ENCODE data around the gene CALR.

The CALR gene

DNA sequence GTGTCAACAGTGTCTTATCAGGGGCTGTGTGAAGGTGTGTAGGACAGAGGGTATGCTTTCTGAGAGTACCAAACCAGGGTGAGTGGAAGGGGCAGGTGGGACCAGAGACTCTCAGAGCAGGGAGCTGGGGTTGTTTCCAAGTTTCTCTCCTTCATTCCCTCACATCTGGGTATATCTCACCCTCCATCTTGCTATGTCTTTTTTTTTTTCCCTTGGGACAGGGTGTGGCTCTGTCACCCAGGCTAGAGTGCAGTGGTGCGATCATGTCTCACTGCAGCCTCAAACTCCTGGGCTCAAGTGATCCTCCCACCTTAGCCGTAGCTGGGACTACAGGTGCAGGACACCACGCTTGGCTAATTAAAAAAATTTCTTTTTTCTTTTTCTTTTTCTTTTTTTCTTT lies 41.6 kb downstream of the CALR start:
- no peak for DNase-seq (ENCODE audit: low read depth in 3 of 3)

DNA sequence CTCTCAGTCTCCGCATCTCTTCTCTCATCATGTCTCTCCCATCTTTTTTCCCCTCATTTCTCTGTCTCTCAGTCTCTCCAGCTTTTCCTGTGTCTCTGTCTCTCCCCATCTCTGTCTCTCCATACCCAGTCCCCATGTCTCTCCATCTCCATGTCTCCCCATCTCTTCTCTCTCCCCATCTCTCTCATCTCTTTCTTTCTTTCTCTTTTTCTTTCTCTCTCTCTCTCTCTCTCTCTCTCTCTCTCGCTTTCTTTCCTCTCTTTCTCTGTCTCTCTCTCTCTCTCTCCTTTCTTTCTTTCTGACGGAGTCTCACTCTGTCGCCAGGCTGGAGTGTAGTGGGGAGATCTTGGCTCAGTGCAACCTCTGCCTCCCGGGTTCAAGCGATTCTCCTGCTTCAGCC lies 44.2 kb downstream of the CALR start:
- no peak for DNase-seq (ENCODE audit: low read depth in 3 of 3)

DNA sequence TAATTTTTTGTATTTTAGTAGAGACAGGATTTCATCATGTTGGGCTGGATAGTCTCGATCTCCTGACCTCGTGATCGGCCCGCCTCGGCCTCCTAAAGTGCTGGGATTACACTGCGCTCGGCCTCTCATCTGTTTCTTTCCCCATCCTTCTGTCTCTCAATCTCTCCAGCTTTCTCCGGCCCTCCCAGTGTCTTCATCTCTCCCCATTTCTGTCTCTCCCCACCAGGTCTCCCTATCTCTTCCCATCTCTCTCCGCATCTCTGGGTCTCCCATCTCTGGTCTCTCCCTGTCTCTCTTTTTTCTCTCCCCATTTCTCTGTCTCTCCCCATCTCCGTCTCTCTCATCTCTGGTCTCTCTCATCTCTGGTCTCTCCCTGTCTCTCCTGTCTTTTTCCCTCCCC lies 44.7 kb downstream of the CALR start:
- DNase-seq (ENCODE audit: low read depth in 3 of 3): no peak

DNA sequence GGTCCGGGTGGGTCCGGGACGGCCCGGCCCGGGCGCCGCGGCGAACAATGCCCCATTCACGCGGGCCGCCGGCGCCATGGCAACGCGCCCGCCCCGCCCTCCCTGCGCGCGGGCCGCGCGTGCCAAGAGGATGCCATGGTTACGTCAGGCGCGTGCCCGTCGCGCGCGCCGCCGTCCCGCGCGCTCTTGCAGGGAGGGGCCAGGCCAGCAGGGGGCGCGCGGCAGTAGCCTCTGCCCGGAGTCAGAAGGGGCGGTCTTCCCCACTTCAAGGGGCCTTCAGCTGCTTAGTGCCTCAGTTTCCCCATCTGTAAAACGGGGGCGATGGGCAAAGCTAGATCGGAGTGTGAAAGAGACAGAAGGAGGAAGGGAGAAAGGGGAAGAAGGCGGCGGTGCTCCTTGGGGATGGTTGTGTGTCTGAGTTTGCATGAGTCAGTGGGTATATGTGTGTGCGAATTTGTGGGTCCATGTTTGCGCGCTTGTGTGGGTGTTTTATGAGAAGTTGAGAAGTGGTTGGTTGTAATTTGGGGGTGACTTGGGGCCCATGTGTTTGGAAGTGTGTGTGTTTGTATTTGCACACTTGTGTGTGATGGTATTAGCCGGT lies 45.2 kb downstream of the CALR start:
- peak; percentile 67 to 78 (median 75) for DNase-seq (ENCODE audit: low read depth in 3 of 3)

DNA sequence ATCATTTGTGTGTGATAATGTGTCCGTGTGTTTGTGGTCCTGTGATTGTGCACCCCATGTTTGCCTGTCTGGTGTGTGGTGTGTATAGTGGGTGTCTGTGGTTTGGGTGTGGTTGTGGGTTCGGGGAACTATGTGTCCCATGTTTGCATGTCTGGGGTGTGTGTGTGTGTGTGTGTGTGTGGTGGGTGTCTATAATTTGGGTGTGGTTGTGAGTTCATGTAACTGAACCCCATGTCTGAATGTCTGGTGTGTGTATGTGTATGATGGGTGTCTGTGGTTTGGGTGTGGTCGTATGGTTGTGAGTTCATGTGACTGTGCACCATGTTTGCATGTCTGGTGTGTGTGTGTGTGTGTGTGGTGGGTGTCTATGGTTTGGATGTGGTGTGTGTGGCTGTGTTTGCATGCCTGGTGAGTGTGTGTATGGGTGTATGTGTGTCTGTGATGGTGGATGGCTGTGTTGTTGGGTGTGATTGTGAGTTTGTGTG lies 45.8 kb downstream of the CALR start:
- no peak for DNase-seq (ENCODE audit: low read depth in 3 of 3)

DNA sequence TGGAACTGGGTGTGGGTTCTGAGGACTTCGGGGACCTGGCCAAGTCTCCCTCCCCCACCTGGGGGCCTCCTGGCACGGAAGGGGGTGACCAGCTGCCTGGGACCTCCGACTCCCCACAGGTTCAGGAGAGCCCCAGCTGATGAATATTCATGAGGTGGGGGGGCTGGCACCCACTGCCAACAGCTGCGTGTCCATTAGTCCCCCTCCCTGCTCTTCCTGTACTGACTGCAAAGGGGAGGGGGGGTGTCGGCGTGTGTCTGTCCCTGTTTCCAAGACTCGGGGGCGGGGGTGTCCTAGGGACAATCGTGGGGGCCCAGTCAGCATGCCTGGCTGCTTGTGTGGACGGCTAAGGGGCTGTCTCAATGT lies 46.3 kb downstream of the CALR start:
- no peak for DNase-seq (ENCODE audit: low read depth in 3 of 3)

DNA sequence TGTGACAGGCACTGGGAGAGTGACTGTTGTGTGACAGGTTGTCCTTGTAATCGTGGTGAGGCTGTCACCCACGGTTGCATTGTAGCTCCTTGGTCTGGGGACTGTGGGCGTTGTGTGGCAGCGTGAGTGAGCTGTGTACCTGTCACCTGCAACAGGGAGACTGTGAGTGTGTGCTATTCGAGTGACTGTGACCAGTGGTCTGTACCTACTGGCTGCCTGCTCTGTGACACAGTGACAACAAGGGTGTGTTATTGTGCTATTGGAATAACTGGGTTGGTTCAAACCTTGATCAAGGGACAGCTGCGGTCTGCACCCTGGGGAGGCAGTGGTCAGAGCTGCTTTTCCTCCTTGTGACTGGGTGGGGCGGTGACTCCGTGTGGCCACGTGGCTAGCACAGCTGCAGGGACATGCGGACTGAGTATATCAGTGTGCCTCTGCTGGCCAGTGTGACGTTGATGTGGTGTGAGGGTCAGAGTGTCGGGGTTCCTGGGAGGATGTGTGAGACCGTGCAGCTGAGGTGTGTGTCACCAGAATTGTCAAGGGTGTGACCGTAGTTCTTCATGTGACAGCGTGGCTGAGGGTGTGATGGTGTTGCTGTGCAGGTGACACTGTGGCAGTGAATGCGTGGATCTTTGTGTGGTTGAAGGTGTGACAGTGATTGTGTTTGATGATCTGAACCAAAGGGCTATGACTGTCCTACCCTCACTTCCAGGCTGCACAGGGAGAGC lies 46.8 kb downstream of the CALR start:
- DNase-seq (ENCODE audit: low read depth in 3 of 3): no peak

DNA sequence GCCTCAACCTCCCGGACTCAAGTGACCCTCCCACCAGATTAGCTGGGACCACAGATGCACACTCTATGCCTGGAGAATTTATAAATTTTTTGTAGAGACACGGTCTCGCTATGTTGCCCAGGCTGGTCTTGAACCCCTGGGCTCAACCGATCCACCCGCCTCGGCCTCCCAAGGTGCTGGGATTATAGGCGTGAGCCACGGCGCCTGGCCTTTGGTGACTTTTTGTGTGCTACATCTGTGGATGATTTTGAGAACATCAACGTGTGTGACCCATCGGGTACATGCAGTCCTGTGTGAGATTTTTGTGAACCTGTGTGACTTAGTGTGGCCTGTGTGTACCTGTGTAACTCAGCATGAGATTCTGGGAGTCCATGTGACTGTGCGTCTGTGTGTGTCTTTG lies 48.3 kb downstream of the CALR start:
- no peak for DNase-seq (ENCODE audit: low read depth in 3 of 3)

DNA sequence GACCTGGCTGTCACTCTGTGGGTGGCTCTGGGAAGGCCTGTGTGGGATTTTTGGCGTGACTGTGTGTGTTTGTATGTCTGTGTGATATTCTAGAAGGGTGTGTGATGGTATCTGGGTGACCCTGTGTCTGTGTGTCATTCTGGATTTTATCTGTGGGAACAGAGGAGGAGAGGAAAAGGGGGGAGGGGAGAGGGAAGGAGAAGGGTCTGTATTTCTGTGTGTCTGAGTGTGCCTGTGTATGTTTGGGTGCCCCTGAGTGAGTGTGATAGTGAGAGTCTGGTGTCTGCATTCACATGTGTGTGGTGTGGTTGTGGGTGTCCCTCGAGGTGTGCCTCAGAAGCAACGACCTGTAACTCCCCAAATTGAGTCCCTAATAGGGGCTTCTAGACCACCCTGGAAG lies 48.8 kb downstream of the CALR start:
- DNase-seq (ENCODE audit: low read depth in 3 of 3): no peak

DNA sequence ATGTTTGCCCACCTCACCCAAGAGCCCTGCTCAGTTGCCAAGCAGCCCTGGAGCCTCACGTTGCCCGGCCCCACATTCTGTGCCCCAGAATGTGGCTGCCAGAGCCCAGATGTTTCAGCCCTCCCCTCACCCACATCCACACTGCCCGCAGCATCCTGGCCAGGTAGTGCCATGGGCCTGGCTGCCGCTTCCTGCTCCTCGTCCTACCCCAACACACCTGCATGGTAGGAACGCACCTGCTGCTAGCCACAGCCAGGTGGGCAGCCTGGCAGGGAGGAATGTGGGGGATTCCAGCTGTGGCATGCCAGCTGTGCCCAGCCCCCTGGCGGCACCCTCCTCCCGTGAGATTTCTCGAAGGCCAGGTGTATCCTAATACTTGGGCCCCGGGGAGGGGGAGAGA lies 49.4 kb downstream of the CALR start:
- DNase-seq (ENCODE audit: low read depth in 3 of 3): no peak

DNA sequence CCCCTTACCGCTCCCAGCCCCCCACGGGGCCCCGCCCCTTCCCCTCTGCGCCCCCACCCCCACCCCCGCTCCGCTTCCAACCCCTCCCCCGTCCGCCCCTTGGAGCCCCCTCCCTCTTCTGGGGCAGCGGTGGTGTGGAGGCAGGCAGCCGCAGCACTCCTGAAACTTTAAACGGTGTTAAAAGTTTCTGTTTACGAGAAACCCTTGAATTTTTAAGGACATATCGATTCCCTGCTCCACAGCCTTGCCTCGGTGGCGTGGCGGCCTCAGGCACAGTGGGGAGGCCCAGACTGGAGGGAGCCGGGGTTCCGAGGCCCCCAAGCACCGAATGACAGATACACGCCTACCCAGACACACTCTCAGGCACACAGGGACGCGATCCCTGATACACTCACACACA lies 52.0 kb downstream of the CALR start:
- no peak for DNase-seq (ENCODE audit: low read depth in 3 of 3)

DNA sequence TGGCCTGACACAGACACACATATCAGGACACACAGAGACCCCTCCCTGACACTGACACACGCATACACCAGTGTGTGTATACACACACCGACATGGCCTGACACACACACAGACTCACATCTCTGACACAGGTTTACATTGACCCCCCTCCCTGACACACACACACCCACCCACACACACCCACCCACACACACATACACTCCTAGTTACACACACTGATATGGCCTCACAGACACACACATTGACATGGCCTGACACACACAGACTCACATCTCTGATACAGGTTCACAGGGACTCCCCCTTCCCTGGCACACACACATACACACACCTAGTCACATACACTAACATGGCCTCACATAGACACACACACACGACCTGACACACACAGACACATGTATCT lies 52.4 kb downstream of the CALR start:
- DNase-seq (ENCODE audit: low read depth in 3 of 3): no peak

DNA sequence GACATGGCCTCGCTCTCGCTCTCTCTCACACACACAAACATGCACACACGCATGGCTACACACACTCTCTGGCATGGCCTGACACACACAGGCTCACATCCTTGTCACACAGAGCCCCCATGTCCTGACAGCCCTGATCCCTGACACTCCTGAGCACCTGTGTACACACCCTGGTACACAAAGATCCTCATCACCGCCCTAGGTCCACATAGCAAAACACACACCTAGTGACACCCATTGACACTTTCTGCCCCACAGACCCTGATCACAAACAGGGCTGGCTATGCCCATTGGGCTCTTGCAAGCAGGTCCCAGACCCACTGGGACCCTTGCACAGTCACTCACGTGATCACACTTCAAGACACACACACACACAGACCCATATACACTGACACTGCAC lies 52.9 kb downstream of the CALR start:
- no peak for DNase-seq (ENCODE audit: low read depth in 3 of 3)

DNA sequence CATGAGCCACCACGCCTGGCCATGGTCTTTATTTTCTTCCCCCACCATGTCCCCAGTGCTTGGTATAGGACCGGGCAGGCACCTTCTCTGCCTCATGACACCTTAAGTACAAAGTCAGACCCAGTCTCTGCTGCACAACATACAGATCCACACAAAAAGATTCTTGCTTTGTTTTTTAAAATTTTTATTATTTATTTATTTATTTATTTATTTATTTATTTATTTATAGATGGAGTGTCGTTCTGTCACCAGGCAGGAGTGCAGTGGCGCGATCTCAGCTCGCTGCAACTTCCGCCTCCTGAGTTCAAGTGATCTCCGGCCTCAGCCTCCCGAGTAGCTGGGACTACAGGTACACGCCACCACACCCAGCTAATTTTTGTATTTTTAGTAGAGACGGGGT lies 54.3 kb downstream of the CALR start:
- no peak for DNase-seq (ENCODE audit: low read depth in 3 of 3)

DNA sequence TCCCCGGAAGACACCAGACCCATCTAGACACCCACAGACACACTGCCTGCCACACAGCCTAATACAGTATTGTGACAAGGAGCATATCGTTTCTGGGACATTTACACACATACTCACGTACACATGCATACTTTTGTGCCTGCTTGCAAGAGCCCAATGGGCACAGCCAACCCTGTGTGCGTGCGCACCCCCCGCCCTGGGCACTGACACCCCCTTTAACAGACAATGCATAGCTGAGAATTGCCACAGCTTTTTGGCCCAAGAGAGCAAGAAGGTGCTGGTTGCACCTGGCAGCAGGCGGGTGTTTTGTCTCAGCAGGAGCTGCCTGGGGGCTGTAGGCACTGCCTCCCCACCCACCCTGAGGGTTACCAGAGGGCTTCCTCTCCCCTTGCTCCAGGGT lies 55.2 kb downstream of the CALR start:
- DNase-seq (ENCODE audit: low read depth in 3 of 3): no peak

Data from stimulated activated CD4-positive, alpha-beta T cell treated with anti-CD3 and anti-CD28 coated beads, TNF-alpha, amount 100 ng/mL, for 4 hours (primary cell).